GM19452 (cell line): ENCODE measurements around the gene TASP1.
"Not testable (repeated sequence)": the region's sequence is repeated elsewhere in the genome, so short reads cannot be mapped to it uniquely, and the experiment has no call there.

Experiments
- ATAC-seq: cut with Tn5 transposase; IDR thresholded peaks from one replicate; pipeline ENCODE4 v1.9.1; 2021; ENCODE audit not compliant: unreplicated experiment

TASP1 gene

GRCh38 chr20:13403453-13403852 is 235.3 kb downstream of the TASP1 start:
- no peak for ATAC-seq

- no peak for ATAC-seq
Measured at GRCh38 chr20:13402986-13403385, 235.7 kb downstream of the TASP1 start.

GRCh38 chr20:13402171-13402760 is 236.5 kb downstream of the TASP1 start:
- no peak for ATAC-seq

GRCh38 chr20:13401596-13401995 is 237.1 kb downstream of the TASP1 start:
- ATAC-seq: no peak

GRCh38 chr20:13400453-13400852 is 238.3 kb downstream of the TASP1 start:
- no peak for ATAC-seq

GRCh38 chr20:13397300-13397724 is 241.4 kb downstream of the TASP1 start:
- ATAC-seq: no peak

GRCh38 chr20:13396826-13397225 is 241.9 kb downstream of the TASP1 start:
- no peak for ATAC-seq

- no peak for ATAC-seq
Measured at GRCh38 chr20:13396022-13396421, 242.7 kb downstream of the TASP1 start.

- ATAC-seq: no peak
Measured at GRCh38 chr20:13395232-13395631, 243.5 kb downstream of the TASP1 start.

GRCh38 chr20:13392391-13392790 is 246.3 kb downstream of the TASP1 start:
- no peak for ATAC-seq

- ATAC-seq: no peak
Measured at GRCh38 chr20:13389115-13389514, 249.6 kb downstream of the TASP1 start.

GRCh38 chr20:13384132-13384531 is 254.6 kb downstream of the TASP1 start:
- ATAC-seq: no peak

- no peak for ATAC-seq
Measured at GRCh38 chr20:13382786-13383185, 255.9 kb downstream of the TASP1 start.

GRCh38 chr20:13380497-13381229 is 258.1 kb downstream of the TASP1 start:
- ATAC-seq: not testable (repeated sequence)

GRCh38 chr20:13373400-13373799 is 265.3 kb downstream of the TASP1 start:
- no peak for ATAC-seq

GRCh38 chr20:13364278-13365170 is 274.2 kb downstream of the TASP1 start:
- no peak for ATAC-seq

GRCh38 chr20:13363473-13363872 is 275.3 kb downstream of the TASP1 start:
- no peak for ATAC-seq

GRCh38 chr20:13362165-13362564 is 276.6 kb downstream of the TASP1 start:
- ATAC-seq: not testable (repeated sequence)

GRCh38 chr20:13358936-13359335 is 279.8 kb downstream of the TASP1 start:
- ATAC-seq: not testable (repeated sequence)

- ATAC-seq: not testable (repeated sequence)
Measured at GRCh38 chr20:13357782-13358181, 280.9 kb downstream of the TASP1 start.

- no peak for ATAC-seq
Measured at GRCh38 chr20:13356591-13356990, 282.1 kb downstream of the TASP1 start.
